ENCODE data around the gene TTC7B. TPM values are rescaled to one million over a fixed set of nuclear protein-coding genes. Genes with fewer than 3 reads are reported as not detected.

The TTC7B gene
- total RNA-seq, 1 donor from 2014 or later = 82.6 TPM

DNA sequence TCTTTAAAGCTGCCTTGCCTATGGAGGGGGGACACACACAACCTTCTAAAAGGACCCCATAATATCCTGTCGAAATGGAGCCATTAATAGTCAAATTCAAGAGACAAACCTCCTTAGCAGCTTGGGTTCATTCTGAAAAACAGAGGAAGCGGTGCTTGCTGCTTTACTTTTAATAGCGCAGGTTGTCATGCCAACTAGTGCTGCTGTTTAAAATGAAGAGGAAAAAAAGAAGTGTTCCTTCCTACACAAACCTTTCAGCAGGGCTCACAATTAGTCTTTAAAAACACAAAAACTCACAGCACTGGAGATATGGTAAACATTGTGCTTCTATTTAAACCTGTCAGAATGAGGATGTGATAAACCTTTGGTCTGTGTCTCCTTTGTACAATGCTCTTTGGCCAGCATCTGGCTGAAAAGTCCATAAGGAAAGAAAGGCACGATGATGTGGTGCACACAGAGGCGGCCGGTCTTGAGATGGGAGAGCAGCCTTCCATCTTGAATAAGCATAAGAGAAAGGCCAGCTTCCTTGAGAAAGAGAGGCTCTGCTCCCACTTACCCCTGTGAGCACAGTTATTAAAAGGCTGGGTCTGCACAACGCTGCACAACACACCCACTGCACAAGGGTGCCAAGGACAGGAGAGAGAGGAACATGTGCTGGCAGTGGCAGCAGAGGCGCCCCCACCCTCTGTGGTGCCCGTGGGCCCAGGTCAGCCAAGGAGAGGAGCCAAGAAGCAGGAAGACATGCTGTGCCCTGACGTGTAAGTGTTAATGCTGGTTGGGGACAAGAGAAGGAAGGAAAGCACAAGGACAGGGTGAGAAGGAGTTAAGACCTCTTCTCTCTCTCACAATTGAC, 144.6 kb downstream of the TTC7B start:
- TF ChIP-seq, protein P1, sequence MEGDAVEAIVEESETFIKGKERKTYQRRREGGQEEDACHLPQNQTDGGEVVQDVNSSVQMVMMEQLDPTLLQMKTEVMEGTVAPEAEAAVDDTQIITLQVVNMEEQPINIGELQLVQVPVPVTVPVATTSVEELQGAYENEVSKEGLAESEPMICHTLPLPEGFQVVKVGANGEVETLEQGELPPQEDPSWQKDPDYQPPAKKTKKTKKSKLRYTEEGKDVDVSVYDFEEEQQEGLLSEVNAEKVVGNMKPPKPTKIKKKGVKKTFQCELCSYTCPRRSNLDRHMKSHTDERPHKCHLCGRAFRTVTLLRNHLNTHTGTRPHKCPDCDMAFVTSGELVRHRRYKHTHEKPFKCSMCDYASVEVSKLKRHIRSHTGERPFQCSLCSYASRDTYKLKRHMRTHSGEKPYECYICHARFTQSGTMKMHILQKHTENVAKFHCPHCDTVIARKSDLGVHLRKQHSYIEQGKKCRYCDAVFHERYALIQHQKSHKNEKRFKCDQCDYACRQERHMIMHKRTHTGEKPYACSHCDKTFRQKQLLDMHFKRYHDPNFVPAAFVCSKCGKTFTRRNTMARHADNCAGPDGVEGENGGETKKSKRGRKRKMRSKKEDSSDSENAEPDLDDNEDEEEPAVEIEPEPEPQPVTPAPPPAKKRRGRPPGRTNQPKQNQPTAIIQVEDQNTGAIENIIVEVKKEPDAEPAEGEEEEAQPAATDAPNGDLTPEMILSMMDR (conservative IDR thresholded peaks at IDR 0.05; ENCODE audit: low read depth, low read length) = no peak

DNA sequence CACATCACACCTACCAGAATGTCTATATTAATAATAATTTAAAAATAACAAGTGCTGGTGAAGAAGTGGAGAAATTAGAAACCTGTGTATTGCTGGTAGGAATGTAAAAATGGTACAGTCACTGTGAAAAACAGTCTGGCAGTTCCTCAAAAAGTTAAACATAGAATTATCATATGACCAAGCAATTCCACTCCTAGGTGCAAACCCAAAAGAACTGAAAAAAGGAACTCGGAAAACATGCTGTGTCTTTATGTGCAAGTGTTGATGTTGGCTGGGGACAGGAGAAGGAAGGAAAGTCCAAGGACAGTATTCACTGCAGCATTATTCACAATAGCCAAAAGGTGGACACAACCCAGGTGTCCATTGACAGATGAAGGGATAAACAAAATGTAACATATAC, 146.5 kb downstream of the TTC7B start:
- TF ChIP-seq, protein P1 (conservative IDR thresholded peaks at IDR 0.05; ENCODE audit: low read depth, low read length) = no peak
- no peak for DNase-seq (ENCODE audit: low read depth)
- no peak overlapping the region for H3K4me3 ChIP-seq (ENCODE audit: low read depth, low read length)

More for the DNA sequence above, 144.6 kb downstream of the TTC7B start:
- no peak overlapping the region for H3K4me3 ChIP-seq (ENCODE audit: low read depth, low read length)
- no peak for DNase-seq (ENCODE audit: low read depth)

DNA sequence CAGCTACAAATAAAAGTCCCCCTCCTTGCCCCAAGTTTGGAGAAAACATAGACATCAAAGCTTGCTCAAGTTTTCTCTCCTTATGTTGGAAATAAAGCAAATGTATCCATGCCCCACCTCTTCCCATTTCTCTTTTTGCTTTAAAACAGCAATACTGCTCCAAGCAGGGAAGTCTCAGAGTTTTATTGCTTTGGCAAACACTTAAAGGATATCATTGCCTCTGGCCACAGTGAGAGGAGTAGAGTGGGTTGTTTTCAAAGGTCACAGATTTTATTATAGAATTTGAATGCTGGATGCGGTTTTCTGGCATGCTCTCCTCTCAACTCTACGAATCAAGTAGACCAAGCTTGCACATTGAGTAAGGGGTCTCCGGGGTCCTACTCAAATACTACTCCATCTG, 149.7 kb downstream of the TTC7B start:
- DNase-seq (ENCODE audit: low read depth) = no peak

DNA sequence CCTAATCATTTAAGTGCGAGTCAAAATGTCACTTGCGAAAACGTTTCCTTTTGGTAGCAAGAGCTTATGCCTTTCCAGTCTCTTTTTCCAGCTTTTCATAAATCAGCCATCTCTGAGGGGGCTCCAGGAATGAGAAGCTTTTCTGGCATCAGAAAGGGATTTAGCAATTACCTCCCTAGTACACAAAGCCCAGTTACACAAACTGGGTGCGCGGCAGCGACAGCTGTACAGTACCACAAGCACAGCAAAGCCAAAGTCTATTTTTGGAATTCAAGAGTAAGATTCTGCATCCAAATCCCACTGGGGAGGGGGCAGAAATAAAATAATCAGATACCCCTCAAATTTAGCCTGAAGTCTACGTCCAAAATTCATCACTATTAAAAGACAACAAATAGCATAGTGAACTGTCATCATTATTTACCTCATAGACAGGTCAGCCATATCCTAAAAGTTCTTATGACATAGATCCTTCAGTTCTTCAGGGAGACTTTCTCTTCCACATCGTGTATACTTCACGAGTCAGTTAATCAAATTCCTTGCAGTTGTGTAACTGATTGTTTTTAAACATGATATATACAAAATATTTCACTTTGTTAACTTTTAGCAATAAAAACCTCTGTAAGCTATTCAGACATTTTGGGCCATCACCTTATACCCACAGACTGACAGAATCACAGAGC, 150.8 kb downstream of the TTC7B start:
- no peak overlapping the region for H3K4me3 ChIP-seq (ENCODE audit: low read depth, low read length)
- no peak for DNase-seq (ENCODE audit: low read depth)
- TF ChIP-seq, protein P1 (conservative IDR thresholded peaks at IDR 0.05; ENCODE audit: low read depth, low read length) = no peak

More for the DNA sequence above, 149.7 kb downstream of the TTC7B start:
- TF ChIP-seq, protein P1 (conservative IDR thresholded peaks at IDR 0.05; ENCODE audit: low read depth, low read length) = no peak
- no peak overlapping the region for H3K4me3 ChIP-seq (ENCODE audit: low read depth, low read length)

DNA sequence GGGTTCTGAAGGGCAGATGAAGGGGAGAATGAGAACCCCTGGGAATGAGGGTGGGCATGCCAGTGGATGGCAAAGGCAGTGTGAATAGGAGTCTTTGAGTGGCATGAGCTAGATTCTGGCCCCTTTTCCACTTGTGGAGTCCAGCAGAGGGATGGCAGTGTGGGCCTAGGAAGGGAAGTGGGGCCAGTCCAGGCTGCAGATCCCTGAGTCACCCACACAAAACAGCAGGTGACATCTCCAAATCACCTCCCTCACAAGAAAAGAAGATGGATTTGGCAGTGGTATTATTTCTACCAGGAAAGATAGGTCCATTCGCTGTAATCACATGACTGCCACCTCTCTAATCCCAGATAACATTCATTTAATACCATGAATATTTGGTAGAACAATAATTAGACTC, 151.3 kb downstream of the TTC7B start:
- TF ChIP-seq, protein P1 (conservative IDR thresholded peaks at IDR 0.05; ENCODE audit: low read depth, low read length) = no peak
- DNase-seq (ENCODE audit: low read depth) = no peak
- H3K4me3 ChIP-seq (ENCODE audit: low read depth, low read length) = no peak overlapping the region

DNA sequence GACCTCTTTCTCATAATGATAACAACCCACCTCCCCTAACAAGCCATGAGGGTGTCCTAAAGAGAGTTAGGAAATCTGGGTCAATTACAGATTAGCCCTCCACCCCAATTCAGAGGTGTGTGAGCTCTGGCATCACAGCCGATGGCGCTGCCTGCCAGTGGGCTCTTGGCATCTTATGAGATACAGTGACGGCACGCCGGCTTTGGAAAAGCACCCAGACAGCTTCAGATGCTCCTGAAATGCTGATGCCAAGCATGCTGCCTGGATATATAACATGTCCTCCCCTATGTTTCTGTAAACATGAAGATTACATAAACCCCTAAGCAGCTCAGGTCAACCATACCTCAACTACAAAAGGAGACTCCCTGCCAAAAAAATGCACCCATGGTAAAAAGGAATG, 152.6 kb downstream of the TTC7B start:
- H3K4me3 ChIP-seq (ENCODE audit: low read depth, low read length) = no peak overlapping the region
- TF ChIP-seq, protein P1 (conservative IDR thresholded peaks at IDR 0.05; ENCODE audit: low read depth, low read length) = no peak
- DNase-seq (ENCODE audit: low read depth) = no peak
